Activated CD4-positive, CD25-positive, alpha-beta regulatory T cell treated with anti-CD3 and anti-CD28 coated beads, Interleukin-2, amount 50 U/mL, for 72 hours (primary cell): ENCODE measurements around the gene FKBP15.

Experiments
- DNase-seq: peaks from one replicate; pipeline ENCODE4 v3.0.0; 2021

FKBP15 gene

GRCh38 chr9:113228130-113228665 lies 7.1 kb upstream of the FKBP15 start:
- no peak for DNase-seq

- DNase-seq, result no peak
Observed at GRCh38 chr9:113227436-113227835, 6.4 kb upstream of the FKBP15 start.

- DNase-seq, result no peak
Observed at GRCh38 chr9:113223963-113224362, 2.9 kb upstream of the FKBP15 start.

- DNase-seq, result no peak
Observed at GRCh38 chr9:113222482-113222841, 1.4 kb upstream of the FKBP15 start.

GRCh38 chr9:113221800-113222481 lies 864 bp upstream of the FKBP15 start:
- DNase-seq, result no peak

- DNase-seq, result no peak
Observed at GRCh38 chr9:113220467-113221002, 542 bp downstream of the FKBP15 start.

- DNase-seq, result no peak
Observed at GRCh38 chr9:113219969-113220368, 1.1 kb downstream of the FKBP15 start.

GRCh38 chr9:113219186-113219936 lies 1.7 kb downstream of the FKBP15 start:
- no peak for DNase-seq

- no peak for DNase-seq
Observed at GRCh38 chr9:113216406-113216805, 4.7 kb downstream of the FKBP15 start.

GRCh38 chr9:113215132-113215531 lies 5.9 kb downstream of the FKBP15 start:
- no peak for DNase-seq

- DNase-seq, result no peak
Observed at GRCh38 chr9:113210815-113211214, 10.3 kb downstream of the FKBP15 start.

- no peak for DNase-seq
Observed at GRCh38 chr9:113205861-113206260, 15.2 kb downstream of the FKBP15 start.

GRCh38 chr9:113205432-113205831 lies 15.6 kb downstream of the FKBP15 start:
- no peak for DNase-seq

- no peak for DNase-seq
Observed at GRCh38 chr9:113199683-113200329, 21.3 kb downstream of the FKBP15 start.

- DNase-seq, result no peak
Observed at GRCh38 chr9:113192455-113192854, 28.6 kb downstream of the FKBP15 start.

GRCh38 chr9:113187929-113188595 lies 33.0 kb downstream of the FKBP15 start:
- DNase-seq, result no peak

- no peak for DNase-seq
Observed at GRCh38 chr9:113186137-113186755, 34.8 kb downstream of the FKBP15 start.

GRCh38 chr9:113185271-113185670 lies 35.8 kb downstream of the FKBP15 start:
- no peak for DNase-seq

GRCh38 chr9:113184539-113184938 lies 36.5 kb downstream of the FKBP15 start:
- DNase-seq, result no peak

- DNase-seq, result no peak
Observed at GRCh38 chr9:113183956-113184488, 37.1 kb downstream of the FKBP15 start.

- no peak for DNase-seq
Observed at GRCh38 chr9:113181165-113181564, 39.9 kb downstream of the FKBP15 start.

GRCh38 chr9:113179839-113180238 lies 41.2 kb downstream of the FKBP15 start:
- DNase-seq, result no peak
